Activated CD4-positive, alpha-beta T cell treated with anti-CD3 and anti-CD28 coated beads for 36 hours (primary cell): ENCODE results near the gene KCNA10. TPM values are rescaled to one million over a fixed set of nuclear protein-coding genes. Genes with fewer than 3 reads are reported as not detected.
"Not testable (repeated sequence)": the region's sequence is repeated elsewhere in the genome, so short reads cannot be mapped to it uniquely, and the experiment has no call there.

Source experiments
- ATAC-seq: fragments of 200-7000 bp; cut with Tn5 transposase; one replicate; pipeline ENCODE4 v1.10.0; 2021; ENCODE audit warnings: mild to moderate bottlenecking, moderate library complexity
- CTCF ChIA-PET: fragments of 350-600 bp; sonication (Branson Sonifier 250); formaldehyde crosslinking; loops from one replicate; lab custom pipeline; 2021; ENCODE audit warnings: antibody characterized with exemption; lab: Charles Lee
- POLR2A ChIA-PET: fragments of 350-600 bp; sonication (Branson Sonifier 250); formaldehyde crosslinking; loops from one replicate; lab custom pipeline; 2021; ENCODE audit warnings: antibody characterized with exemption, inconsistent platforms; lab: Charles Lee
- DNase-seq: peaks from one replicate; pipeline ENCODE4 v3.0.0-alpha.2; 2020
- H3K27ac Mint-ChIP-seq: one replicate; pipeline ENCODE4 v1.8.0; 2021; ENCODE audit warnings: mixed read lengths
- H3K27me3 Mint-ChIP-seq: one replicate; pipeline ENCODE4 v1.8.0; 2021; ENCODE audit warnings: mixed read lengths
- H3K36me3 Mint-ChIP-seq: one replicate; pipeline ENCODE4 v1.8.0; 2021; ENCODE audit warnings: low read depth, mixed read lengths
- H3K4me1 Mint-ChIP-seq: one replicate; pipeline ENCODE4 v1.8.0; 2021; ENCODE audit warnings: mixed read lengths
- H3K4me3 Mint-ChIP-seq: one replicate; pipeline ENCODE4 v1.8.0; 2021; ENCODE audit warnings: mild to moderate bottlenecking, moderate library complexity, mixed read lengths
- H3K9me3 Mint-ChIP-seq: one replicate; pipeline ENCODE4 v1.8.0; 2021; ENCODE audit warnings: low read depth, mixed read lengths
- intact Hi-C, 2 experiments: fragments of 100-400 bp; cut with DNase I in 1 of 2; cut with micrococcal nuclease in 1 of 2; formaldehyde crosslinking; loops; one replicate each; pipeline versions ENCODE4 v1.14.2 to v1.15.1; 2022 to 2024; cut with DNase I, micrococcal nuclease
- total RNA-seq, 2 experiments: library from RNA; stranded (reverse); gene quantifications; one replicate each; pipeline ENCODE4 v1.2.3, GENCODE V29; 2021

Gene KCNA10
- total RNA-seq, 2 experiments from 2014 or later: not detected

DNA sequence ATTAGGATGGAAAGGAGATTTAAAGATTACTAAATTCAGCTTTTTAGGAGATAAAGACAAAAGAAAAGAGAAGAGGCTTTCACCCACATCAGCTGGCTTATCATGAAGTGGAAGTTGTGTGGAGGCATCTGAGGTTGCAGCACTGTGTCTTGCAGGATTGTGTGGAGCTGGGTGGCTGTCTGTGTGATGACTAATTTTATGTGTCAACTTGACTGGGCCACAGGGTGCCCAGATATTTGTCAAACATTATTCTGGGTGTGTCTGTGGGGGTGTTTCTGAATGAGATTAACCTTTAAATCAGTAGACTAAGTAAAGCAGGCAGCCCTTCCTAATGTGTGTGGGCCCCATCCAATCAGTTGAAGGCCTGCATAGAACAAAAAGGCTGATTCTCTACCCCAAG lies 3.9 kb downstream of the KCNA10 start:
- intact Hi-C loops: no loop called here
- Mint-ChIP-seq H3K27me3 (peaks cover 5% of the 10 kb centered on the region), H3K4me1 (no peaks in the 10 kb centered on the region), H3K27ac (no peak overlapping the region), H3K4me3 (no peak overlapping the region), H3K9me3 (no peaks in the 10 kb centered on the region), H3K36me3 (no peaks in the 10 kb centered on the region)
- ChIA-PET POLR2A (interaction anchor here (0.6 kb wide), 1 partner anchor 151 kb away, joined by 3 read pairs; no protein-coding TSS in a partner anchor), CTCF (interaction anchor here (0.6 to 3.2 kb wide), 4 partner anchors 9 to 99 kb away, joined by 3 to 17 read pairs (median 6); no protein-coding TSS in a partner anchor)
- ATAC-seq (peak; percentile 23), DNase-seq (no peak)

- ChIA-PET POLR2A (no interaction called here), CTCF (interaction anchor here (0.7 to 3.2 kb wide), 5 partner anchors 10 to 251 kb away, joined by 3 to 17 read pairs (median 4); no protein-coding TSS in a partner anchor)
- Mint-ChIP-seq H3K36me3 (no peaks in the 10 kb centered on the region), H3K27ac (no peak overlapping the region), H3K4me1 (no peaks in the 10 kb centered on the region), H3K27me3 (peaks cover 5% of the 10 kb centered on the region), H3K4me3 (no peak overlapping the region), H3K9me3 (no peaks in the 10 kb centered on the region)
- DNase-seq (no peak), ATAC-seq (peak; percentile 30)
- intact Hi-C loops: no loop called here
Observed at GRCh38 chr1:110513511-110513910, 5.5 kb downstream of the KCNA10 start.

DNA sequence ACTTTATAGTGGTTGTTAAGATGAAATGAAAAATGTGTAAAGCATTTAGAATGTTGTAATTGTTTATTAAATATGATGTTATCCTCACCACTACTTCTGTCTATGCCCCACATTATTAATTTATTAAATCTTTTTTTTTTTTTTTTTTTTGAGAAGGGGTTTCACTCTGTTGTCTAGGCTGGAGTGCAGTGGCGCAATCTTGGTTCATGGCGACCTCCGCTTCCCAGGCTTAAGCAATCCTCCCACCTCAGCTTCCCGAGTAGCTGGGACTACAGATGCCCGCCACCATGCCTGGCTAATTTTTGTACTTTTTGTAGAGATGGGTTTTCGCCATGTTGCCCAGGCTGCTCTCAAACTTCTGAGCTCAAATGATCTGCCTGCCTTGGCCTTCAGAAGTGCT lies 7.5 kb downstream of the KCNA10 start:
- Mint-ChIP-seq H3K36me3 (no peaks in the 10 kb centered on the region), H3K9me3 (no peaks in the 10 kb centered on the region), H3K27me3 (no peaks in the 10 kb centered on the region), H3K4me3 (no peak overlapping the region), H3K4me1 (no peaks in the 10 kb centered on the region), H3K27ac (no peak overlapping the region)
- DNase-seq (no peak), ATAC-seq (no peak)
- CTCF ChIA-PET: no interaction called here
- POLR2A ChIA-PET: no interaction called here
- intact Hi-C loops: no loop called here

DNA sequence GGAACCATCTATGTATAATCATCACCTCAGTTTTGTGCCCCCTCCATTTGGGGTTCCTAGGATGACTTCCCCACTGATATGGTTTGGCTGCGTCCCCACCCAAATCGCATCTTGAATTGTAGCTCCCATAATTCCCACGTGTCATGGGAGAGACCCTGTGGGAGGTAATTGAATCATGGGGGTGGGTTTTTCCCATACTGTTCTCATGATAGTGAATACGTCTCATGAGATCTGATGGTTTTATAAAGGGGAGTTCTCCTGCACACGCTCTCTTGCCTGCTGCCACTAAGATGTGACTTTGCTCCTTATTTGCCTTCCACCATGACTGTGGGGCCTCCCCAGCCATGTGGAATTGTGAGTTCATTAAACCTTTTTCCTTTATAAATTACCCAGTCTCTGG lies 8.1 kb downstream of the KCNA10 start:
- H3K27ac Mint-ChIP-seq, ATAC-seq, H3K36me3 Mint-ChIP-seq, intact Hi-C loops, H3K4me1 Mint-ChIP-seq, DNase-seq, H3K9me3 Mint-ChIP-seq, H3K27me3 Mint-ChIP-seq, CTCF ChIA-PET, POLR2A ChIA-PET, H3K4me3 Mint-ChIP-seq: not testable (repeated sequence)

DNA sequence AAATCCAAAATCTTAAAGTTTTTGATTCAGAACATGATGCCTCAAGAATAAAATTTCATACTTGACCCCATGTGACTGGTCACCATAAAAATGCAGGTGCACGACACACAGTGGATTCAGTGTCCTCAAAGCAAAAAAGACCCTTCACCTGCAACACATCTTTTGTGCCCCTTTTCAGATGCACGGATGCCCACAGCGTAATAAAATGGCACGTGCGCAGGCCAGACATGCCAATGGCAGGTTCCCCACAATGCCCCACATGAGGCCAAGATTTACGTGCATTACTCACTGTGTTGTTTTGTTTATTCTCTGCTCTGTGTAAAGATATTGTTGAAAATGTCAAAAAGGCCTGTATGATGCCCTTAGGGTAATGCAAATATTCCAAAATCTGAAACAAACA lies 9.3 kb downstream of the KCNA10 start:
- no peak overlapping the region for H3K4me3 Mint-ChIP-seq
- intact Hi-C loops: no loop called here
- DNase-seq: no peak
- ChIA-PET POLR2A (no interaction called here), CTCF (interaction anchor here (0.6 to 1.3 kb wide), 2 partner anchors 14 to 964 kb away, joined by 3 to 4 read pairs; no protein-coding TSS in a partner anchor)
- no peak for ATAC-seq
- H3K9me3 Mint-ChIP-seq: no peaks in the 10 kb centered on the region
- H3K36me3 Mint-ChIP-seq: no peaks in the 10 kb centered on the region
- H3K4me1 Mint-ChIP-seq: no peaks in the 10 kb centered on the region
- peaks cover 2% of the 10 kb centered on the region for H3K27me3 Mint-ChIP-seq
- H3K27ac Mint-ChIP-seq: no peak overlapping the region

GRCh38 chr1:110508028-110508940 lies 10.7 kb downstream of the KCNA10 start:
- POLR2A ChIA-PET: no interaction called here
- Mint-ChIP-seq H3K36me3 (no peaks in the 10 kb centered on the region), H3K27ac (no peak overlapping the region), H3K9me3 (no peaks in the 10 kb centered on the region), H3K27me3 (peaks cover 4% of the 10 kb centered on the region), H3K4me3 (no peak overlapping the region), H3K4me1 (no peaks in the 10 kb centered on the region)
- ATAC-seq (no peak), DNase-seq (no peak)
- CTCF ChIA-PET: interaction anchor here (0.6 to 1.3 kb wide), 5 partner anchors 10 to 68 kb away, joined by 3 to 5 read pairs (median 3); no protein-coding TSS in a partner anchor
- intact Hi-C loops: no loop called here

DNA sequence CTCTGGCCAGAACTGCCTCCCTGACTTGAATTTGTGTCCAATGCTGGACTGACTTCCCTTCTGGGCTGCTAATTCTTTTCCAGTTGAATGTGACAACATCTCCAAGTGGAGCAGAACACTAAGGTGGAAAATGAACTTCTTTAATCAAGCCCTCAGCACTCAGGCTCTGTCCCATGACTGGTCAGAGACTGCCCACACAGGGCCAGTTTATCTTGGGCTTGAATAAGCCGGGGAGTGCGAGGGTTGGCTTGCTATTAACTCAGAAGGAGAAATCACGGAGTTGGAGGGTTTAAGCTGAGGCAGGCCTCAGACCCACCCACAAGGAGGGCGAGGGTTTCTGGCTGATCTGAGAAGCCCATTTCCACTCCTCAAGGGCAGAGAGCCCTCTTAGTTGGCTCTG lies 12.4 kb downstream of the KCNA10 start:
- ChIA-PET CTCF (no interaction called here), POLR2A (no interaction called here)
- ATAC-seq (no peak), DNase-seq (no peak)
- H3K9me3 Mint-ChIP-seq: no peaks in the 10 kb centered on the region
- intact Hi-C loops: no loop called here
- H3K4me1 Mint-ChIP-seq: no peaks in the 10 kb centered on the region
- H3K27me3 Mint-ChIP-seq: peaks cover 8% of the 10 kb centered on the region
- H3K27ac Mint-ChIP-seq: no peak overlapping the region
- no peaks in the 10 kb centered on the region for H3K36me3 Mint-ChIP-seq
- no peak overlapping the region for H3K4me3 Mint-ChIP-seq

DNA sequence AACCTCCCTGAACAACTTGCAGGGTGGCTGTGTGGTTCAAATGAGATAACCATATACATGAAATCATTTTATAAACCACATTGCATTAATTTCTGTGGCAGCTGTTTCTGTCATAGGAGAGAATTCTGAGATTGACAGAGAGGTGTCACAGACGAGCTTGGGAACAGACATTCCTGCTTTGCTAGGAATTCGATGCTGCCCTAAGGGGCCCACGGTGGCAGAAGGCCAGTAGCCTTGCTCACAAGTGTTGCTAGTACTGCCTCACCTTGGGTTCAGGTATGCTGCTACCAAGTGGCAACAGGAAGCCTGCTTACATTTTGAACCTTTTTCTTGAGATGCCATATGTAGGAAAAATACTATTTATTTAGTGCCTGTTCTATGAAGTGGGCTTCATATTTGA lies 13.4 kb downstream of the KCNA10 start:
- H3K9me3 Mint-ChIP-seq: no peaks in the 10 kb centered on the region
- H3K4me1 Mint-ChIP-seq: no peaks in the 10 kb centered on the region
- ChIA-PET POLR2A (no interaction called here), CTCF (interaction anchor here (0.6 to 1.0 kb wide), 3 partner anchors 9 to 1364 kb away, joined by 3 read pairs; no protein-coding TSS in a partner anchor)
- H3K36me3 Mint-ChIP-seq: no peaks in the 10 kb centered on the region
- DNase-seq (no peak), ATAC-seq (no peak)
- intact Hi-C loops: no loop called here
- H3K4me3 Mint-ChIP-seq: no peak overlapping the region
- H3K27me3 Mint-ChIP-seq: peaks cover 8% of the 10 kb centered on the region
- H3K27ac Mint-ChIP-seq: no peak overlapping the region

GRCh38 chr1:110504226-110504625 lies 14.7 kb downstream of the KCNA10 start:
- Mint-ChIP-seq H3K9me3 (no peaks in the 10 kb centered on the region), H3K27me3 (peaks cover 11% of the 10 kb centered on the region), H3K4me3 (no peak overlapping the region), H3K27ac (no peak overlapping the region), H3K36me3 (no peaks in the 10 kb centered on the region), H3K4me1 (no peaks in the 10 kb centered on the region)
- no peak for DNase-seq
- ATAC-seq: no peak
- ChIA-PET POLR2A (no interaction called here), CTCF (interaction anchor here (0.6 kb wide), 1 partner anchor 279 kb away, joined by 3 read pairs; no protein-coding TSS in a partner anchor)
- intact Hi-C loops: no loop called here

DNA sequence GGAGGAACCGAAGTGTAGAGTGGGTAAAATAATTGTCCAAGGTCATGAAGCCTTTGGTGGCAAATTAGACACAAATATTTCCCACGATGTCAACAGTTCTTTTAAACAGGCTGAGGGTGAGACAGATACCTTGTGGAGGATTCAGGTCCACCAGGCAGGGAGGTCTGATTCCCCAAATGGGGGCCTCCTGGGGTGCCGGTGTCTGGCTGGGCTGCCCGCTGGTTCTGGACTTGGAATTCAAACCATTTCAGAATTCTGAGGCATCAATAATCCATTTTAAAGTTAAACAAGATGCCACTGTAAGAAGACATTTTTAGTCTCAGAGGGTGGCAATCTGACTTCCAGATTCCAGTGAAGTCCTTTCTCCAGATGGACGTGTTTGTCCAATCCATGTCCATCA lies 15.5 kb downstream of the KCNA10 start:
- Mint-ChIP-seq H3K4me3 (no peak overlapping the region), H3K9me3 (no peaks in the 10 kb centered on the region), H3K27me3 (peaks cover 11% of the 10 kb centered on the region), H3K27ac (no peak overlapping the region), H3K36me3 (no peaks in the 10 kb centered on the region), H3K4me1 (no peaks in the 10 kb centered on the region)
- no peak for DNase-seq
- ATAC-seq: no peak
- intact Hi-C loops: no loop called here
- ChIA-PET CTCF (interaction anchor here (0.6 to 1.2 kb wide), 3 partner anchors 10 to 301 kb away, joined by 3 read pairs; no protein-coding TSS in a partner anchor), POLR2A (no interaction called here)

GRCh38 chr1:110502402-110503151 lies 16.4 kb downstream of the KCNA10 start:
- H3K9me3 Mint-ChIP-seq: no peaks in the 10 kb centered on the region
- peaks cover 11% of the 10 kb centered on the region for H3K27me3 Mint-ChIP-seq
- no peak overlapping the region for H3K27ac Mint-ChIP-seq
- no peaks in the 10 kb centered on the region for H3K4me1 Mint-ChIP-seq
- DNase-seq (no peak), ATAC-seq (no peak)
- POLR2A ChIA-PET: no interaction called here
- CTCF ChIA-PET: interaction anchor here (0.6 to 1.2 kb wide), 3 partner anchors 66 to 421 kb away, joined by 3 read pairs; no protein-coding TSS in a partner anchor
- intact Hi-C loops: no loop called here
- H3K4me3 Mint-ChIP-seq: no peak overlapping the region
- no peaks in the 10 kb centered on the region for H3K36me3 Mint-ChIP-seq
